Ovary (tissue), 3 donors: ENCODE results near the gene BZW1.

Experiments used
- CTCF ChIP-seq, 3 donors: fragments of 450-650 bp in 2 of 3; fragments of 200-600 bp in 1 of 3; IDR thresholded peaks; one replicate each; pipeline versions ENCODE4 v1.5.1 to v1.8.0; 2016 to 2022; ENCODE audit warnings: antibody characterized with exemption in 3 of 3, mild to moderate bottlenecking in 1 of 3
- EP300 ChIP-seq: sonication (generic); formaldehyde crosslinking; IDR thresholded peaks from one replicate; pipeline ENCODE4 v1.6.1; 2017; ENCODE audit warnings: antibody characterized with exemption
- POLR2A ChIP-seq: fragments of 450-650 bp; IDR thresholded peaks from one replicate; pipeline ENCODE4 v1.6.1; 2017; ENCODE audit warnings: antibody characterized with exemption, mild to moderate bottlenecking, moderate library complexity
- donor health status: DM: no; HTN: no; CAD: no.

GRCh38 chr2:200828572-200829257 is 17.0 kb downstream of the BZW1 start:
- TF ChIP-seq CTCF (IDR thresholded peaks at IDR 0.05) = no peak
- TF ChIP-seq POLR2A = no peak
- no peak for TF ChIP-seq EP300
